H1 (cell line): ENCODE data around the gene DNAJC19. TPM values are rescaled to one million over a fixed set of nuclear protein-coding genes. Genes with fewer than 3 reads are reported as not detected.

Experiments
- CHD1 ChIP-seq: IDR thresholded peaks from 2 replicates; pipeline ENCODE4 v1.6.1; 2012; ENCODE audit warnings: low read depth, low read length, improper control_type of control experiment
- CREB1 ChIP-seq: IDR thresholded peaks from 2 replicates; pipeline ENCODE4 v1.6.1; 2012; ENCODE audit warnings: inconsistent platforms
- GABPA ChIP-seq: IDR thresholded peaks from 2 replicates; pipeline ENCODE4 v1.6.1; 2011; ENCODE audit warnings: mild to moderate bottlenecking, low read length, moderate library complexity, borderline replicate concordance; ENCODE audit not compliant: insufficient read depth
- KDM1A ChIP-seq: fragments of 200-600, 300-600 bp; sonication (generic); IDR thresholded peaks from 2 replicates; pipeline ENCODE4 v1.7.1; 2016; ENCODE audit warnings: mild to moderate bottlenecking, low read length, borderline replicate concordance
- MAFK ChIP-seq: IDR thresholded peaks from 2 replicates; pipeline ENCODE4 v1.6.1; 2012; ENCODE audit warnings: low read depth, mild to moderate bottlenecking, improper control_type of control experiment, low read length
- RXRA ChIP-seq: IDR thresholded peaks from 2 replicates; pipeline ENCODE4 v1.6.1; 2011; ENCODE audit warnings: low read depth, mild to moderate bottlenecking, low read length, moderate library complexity; ENCODE audit not compliant: insufficient read depth
- SIN3A ChIP-seq, 2 experiments: IDR thresholded peaks in 1 of 2; conservative IDR thresholded peaks in 1 of 2; 2 replicates each; pipeline ENCODE4 v1.6.1; 2011 to 2012; ENCODE audit warnings: low read length in 2 of 2, improper control_type of control experiment in 1 of 2, low read depth in 1 of 2, mild to moderate bottlenecking in 1 of 2
- polyA plus RNA-seq, 7 experiments: library from polyadenylated mRNA; depleted of rRNA in 3 of 7; stranded (reverse) in 5 of 7; unstranded in 2 of 7; fragments of >200 nt in 5 of 7; fragments of 200-250 nt in 2 of 7; gene quantifications; 1 replicate in 5 of 7; 2 replicates in 1 of 7; 4 replicates in 1 of 7; pipeline versions ENCODE4 v1.2.1 to v1.2.3, GENCODE V29; 2011 to 2013; ENCODE audit warnings: missing spikeins in 2 of 7, mixed read lengths in 2 of 7
- total RNA-seq: library from RNA; stranded (reverse); fragmentation: NEBNext Ultra II Directional; extraction: Animal tissue kit (Norgen Biotek cat#: 25700); gene quantifications from 2 replicates; pipeline ENCODE4 v1.2.1, GENCODE V29; 2021
- TF ChIP-seq, protein P1 (sequence below): fragments of 300-600 bp; sonication (generic); IDR thresholded peaks from 2 replicates; pipeline ENCODE4 v1.7.1; 2012; ENCODE audit warnings: low read length, moderate library complexity, mild to moderate bottlenecking, inconsistent platforms; ENCODE audit not compliant: insufficient replicate concordance
- TF ChIP-seq, protein P2 (sequence below): IDR thresholded peaks from 2 replicates; pipeline ENCODE4 v1.6.1; 2012; ENCODE audit warnings: inconsistent platforms

Gene DNAJC19
- total and polyA plus RNA-seq, 2 of the 8 experiments (the other 6 are each of a cell fraction or from before 2014, with no cell fraction given), result 62.4 to 90.9 TPM

DNA sequence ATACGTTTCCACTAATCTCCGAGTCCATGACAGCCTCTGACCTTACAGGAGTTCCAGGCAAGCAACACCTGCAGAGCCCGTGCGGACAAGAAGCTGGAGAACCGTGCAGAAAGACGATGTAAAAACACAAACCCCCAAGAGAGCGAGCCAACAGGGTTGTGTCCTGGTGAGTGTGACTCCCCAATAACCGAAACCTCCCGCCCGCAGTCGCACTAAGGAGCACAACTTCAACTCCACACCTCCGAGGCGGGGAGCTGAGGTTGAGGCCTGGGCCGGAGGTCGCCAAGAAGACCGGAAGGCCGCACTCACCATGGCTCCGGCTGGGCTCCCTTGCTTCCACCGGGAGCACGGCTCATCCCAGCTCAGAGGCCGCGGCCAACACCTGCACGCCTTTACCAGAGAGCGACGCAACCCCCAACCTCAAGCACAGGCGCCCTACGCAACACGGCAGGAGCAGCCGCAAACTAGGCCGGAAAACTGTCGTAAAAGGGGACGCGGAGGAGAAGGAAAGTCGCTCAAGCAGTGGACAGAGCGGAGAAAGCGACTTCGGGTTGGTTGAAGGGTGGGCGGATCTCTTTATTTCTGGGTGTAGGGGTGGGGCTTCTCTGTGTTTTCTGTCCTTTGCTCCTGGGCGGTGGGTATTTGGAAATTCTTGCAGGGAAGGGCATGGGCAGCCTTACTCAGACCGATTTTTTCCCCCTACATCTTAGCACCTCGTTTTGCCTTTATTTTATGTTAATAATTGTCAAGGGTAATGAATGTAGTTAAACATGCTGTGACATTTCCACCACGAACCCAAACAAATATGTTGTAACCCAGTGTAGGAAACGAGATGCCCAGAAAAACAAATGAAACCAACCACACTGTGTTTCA is at the start of gene DNAJC19 (continued):
- TF ChIP-seq, protein P1, sequence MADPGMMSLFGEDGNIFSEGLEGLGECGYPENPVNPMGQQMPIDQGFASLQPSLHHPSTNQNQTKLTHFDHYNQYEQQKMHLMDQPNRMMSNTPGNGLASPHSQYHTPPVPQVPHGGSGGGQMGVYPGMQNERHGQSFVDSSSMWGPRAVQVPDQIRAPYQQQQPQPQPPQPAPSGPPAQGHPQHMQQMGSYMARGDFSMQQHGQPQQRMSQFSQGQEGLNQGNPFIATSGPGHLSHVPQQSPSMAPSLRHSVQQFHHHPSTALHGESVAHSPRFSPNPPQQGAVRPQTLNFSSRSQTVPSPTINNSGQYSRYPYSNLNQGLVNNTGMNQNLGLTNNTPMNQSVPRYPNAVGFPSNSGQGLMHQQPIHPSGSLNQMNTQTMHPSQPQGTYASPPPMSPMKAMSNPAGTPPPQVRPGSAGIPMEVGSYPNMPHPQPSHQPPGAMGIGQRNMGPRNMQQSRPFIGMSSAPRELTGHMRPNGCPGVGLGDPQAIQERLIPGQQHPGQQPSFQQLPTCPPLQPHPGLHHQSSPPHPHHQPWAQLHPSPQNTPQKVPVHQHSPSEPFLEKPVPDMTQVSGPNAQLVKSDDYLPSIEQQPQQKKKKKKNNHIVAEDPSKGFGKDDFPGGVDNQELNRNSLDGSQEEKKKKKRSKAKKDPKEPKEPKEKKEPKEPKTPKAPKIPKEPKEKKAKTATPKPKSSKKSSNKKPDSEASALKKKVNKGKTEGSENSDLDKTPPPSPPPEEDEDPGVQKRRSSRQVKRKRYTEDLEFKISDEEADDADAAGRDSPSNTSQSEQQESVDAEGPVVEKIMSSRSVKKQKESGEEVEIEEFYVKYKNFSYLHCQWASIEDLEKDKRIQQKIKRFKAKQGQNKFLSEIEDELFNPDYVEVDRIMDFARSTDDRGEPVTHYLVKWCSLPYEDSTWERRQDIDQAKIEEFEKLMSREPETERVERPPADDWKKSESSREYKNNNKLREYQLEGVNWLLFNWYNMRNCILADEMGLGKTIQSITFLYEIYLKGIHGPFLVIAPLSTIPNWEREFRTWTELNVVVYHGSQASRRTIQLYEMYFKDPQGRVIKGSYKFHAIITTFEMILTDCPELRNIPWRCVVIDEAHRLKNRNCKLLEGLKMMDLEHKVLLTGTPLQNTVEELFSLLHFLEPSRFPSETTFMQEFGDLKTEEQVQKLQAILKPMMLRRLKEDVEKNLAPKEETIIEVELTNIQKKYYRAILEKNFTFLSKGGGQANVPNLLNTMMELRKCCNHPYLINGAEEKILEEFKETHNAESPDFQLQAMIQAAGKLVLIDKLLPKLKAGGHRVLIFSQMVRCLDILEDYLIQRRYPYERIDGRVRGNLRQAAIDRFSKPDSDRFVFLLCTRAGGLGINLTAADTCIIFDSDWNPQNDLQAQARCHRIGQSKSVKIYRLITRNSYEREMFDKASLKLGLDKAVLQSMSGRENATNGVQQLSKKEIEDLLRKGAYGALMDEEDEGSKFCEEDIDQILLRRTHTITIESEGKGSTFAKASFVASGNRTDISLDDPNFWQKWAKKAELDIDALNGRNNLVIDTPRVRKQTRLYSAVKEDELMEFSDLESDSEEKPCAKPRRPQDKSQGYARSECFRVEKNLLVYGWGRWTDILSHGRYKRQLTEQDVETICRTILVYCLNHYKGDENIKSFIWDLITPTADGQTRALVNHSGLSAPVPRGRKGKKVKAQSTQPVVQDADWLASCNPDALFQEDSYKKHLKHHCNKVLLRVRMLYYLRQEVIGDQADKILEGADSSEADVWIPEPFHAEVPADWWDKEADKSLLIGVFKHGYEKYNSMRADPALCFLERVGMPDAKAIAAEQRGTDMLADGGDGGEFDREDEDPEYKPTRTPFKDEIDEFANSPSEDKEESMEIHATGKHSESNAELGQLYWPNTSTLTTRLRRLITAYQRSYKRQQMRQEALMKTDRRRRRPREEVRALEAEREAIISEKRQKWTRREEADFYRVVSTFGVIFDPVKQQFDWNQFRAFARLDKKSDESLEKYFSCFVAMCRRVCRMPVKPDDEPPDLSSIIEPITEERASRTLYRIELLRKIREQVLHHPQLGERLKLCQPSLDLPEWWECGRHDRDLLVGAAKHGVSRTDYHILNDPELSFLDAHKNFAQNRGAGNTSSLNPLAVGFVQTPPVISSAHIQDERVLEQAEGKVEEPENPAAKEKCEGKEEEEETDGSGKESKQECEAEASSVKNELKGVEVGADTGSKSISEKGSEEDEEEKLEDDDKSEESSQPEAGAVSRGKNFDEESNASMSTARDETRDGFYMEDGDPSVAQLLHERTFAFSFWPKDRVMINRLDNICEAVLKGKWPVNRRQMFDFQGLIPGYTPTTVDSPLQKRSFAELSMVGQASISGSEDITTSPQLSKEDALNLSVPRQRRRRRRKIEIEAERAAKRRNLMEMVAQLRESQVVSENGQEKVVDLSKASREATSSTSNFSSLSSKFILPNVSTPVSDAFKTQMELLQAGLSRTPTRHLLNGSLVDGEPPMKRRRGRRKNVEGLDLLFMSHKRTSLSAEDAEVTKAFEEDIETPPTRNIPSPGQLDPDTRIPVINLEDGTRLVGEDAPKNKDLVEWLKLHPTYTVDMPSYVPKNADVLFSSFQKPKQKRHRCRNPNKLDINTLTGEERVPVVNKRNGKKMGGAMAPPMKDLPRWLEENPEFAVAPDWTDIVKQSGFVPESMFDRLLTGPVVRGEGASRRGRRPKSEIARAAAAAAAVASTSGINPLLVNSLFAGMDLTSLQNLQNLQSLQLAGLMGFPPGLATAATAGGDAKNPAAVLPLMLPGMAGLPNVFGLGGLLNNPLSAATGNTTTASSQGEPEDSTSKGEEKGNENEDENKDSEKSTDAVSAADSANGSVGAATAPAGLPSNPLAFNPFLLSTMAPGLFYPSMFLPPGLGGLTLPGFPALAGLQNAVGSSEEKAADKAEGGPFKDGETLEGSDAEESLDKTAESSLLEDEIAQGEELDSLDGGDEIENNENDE, result no peak
- TF ChIP-seq CREB1 (peak; percentile 81), CHD1 (no peak), GABPA (peak; percentile 64; the same call in 1 of the 2 replicates), SIN3A (conservative IDR thresholded peaks at IDR 0.05 in 1 of 2, IDR thresholded peaks at IDR 0.05 in 1 of 2; ENCODE audit: low read depth in 1 of 2, low read length in 2 of 2) (peak in 1 of 2 experiments; percentile 74; a peak in 2 of 4 replicates), MAFK (no peak), RXRA (no peak), KDM1A (no peak)
- TF ChIP-seq, protein P2, sequence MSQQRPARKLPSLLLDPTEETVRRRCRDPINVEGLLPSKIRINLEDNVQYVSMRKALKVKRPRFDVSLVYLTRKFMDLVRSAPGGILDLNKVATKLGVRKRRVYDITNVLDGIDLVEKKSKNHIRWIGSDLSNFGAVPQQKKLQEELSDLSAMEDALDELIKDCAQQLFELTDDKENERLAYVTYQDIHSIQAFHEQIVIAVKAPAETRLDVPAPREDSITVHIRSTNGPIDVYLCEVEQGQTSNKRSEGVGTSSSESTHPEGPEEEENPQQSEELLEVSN, result no peak
